ENCODE measurements around the gene TJP3.

DNA sequence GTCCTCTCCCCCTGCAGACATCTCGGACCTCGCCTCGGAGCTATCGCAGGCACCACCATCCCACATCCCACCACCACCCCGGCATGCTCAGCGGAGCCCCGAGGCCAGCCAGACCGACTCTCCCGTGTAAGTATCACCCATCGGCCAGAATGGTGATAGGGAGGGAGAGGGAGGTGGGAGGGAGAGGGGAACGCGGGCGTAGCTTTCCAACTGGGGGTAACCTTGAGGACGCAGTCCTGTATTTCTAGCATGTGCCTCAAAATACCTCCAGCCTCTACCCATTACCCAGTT, 26.1 kb downstream of the TJP3 start:
- TF ChIP-seq, protein P1, sequence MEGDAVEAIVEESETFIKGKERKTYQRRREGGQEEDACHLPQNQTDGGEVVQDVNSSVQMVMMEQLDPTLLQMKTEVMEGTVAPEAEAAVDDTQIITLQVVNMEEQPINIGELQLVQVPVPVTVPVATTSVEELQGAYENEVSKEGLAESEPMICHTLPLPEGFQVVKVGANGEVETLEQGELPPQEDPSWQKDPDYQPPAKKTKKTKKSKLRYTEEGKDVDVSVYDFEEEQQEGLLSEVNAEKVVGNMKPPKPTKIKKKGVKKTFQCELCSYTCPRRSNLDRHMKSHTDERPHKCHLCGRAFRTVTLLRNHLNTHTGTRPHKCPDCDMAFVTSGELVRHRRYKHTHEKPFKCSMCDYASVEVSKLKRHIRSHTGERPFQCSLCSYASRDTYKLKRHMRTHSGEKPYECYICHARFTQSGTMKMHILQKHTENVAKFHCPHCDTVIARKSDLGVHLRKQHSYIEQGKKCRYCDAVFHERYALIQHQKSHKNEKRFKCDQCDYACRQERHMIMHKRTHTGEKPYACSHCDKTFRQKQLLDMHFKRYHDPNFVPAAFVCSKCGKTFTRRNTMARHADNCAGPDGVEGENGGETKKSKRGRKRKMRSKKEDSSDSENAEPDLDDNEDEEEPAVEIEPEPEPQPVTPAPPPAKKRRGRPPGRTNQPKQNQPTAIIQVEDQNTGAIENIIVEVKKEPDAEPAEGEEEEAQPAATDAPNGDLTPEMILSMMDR (IDR thresholded peaks at IDR 0.05) = no peak
- TF ChIP-seq POLR2AphosphoS5 (IDR thresholded peaks at IDR 0.05) = no peak
- TF ChIP-seq POLR2A (IDR thresholded peaks at IDR 0.05) = no peak
